GM18951 (cell line): ENCODE measurements around the gene LRRC17.

Experiments
- POLR2A ChIP-seq: IDR thresholded peaks from 4 replicates; pipeline ENCODE4 v1.6.1; 2011; ENCODE audit warnings: mild to moderate bottlenecking; ENCODE audit not compliant: insufficient read length, insufficient read depth; ENCODE audit errors: extremely low read depth
- in situ Hi-C: fragments of 300-500 bp; cut with MboI; formaldehyde crosslinking; loops from one replicate; pipeline ENCODE4 v1.12.0; 2022; ENCODE audit warnings: low sequenced_read_pairs, mixed read lengths, inconsistent platforms; ENCODE audit not compliant: unreplicated experiment

LRRC17 gene

DNA sequence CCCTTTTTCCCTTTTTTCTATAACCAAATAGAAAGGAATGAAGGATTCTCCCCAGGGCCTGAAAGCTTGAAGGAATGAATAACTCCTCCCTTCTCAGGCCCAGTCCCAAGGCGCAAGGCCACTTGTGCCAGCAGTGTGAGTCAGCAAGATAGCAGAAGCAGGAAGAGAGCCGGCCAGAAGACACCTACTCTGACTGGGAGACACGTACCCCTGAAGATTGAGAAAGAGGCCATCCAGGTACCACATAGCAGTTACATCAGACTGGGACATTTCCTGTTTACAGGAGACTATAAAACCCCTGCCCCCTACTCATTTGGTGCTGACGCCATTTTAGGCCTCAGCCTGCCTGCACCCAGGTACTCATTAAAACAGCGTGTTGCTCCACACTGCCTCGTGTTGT lies 65.5 kb downstream of the LRRC17 start:
- no peak for TF ChIP-seq POLR2A
- in situ Hi-C loops, result no loop called here

DNA sequence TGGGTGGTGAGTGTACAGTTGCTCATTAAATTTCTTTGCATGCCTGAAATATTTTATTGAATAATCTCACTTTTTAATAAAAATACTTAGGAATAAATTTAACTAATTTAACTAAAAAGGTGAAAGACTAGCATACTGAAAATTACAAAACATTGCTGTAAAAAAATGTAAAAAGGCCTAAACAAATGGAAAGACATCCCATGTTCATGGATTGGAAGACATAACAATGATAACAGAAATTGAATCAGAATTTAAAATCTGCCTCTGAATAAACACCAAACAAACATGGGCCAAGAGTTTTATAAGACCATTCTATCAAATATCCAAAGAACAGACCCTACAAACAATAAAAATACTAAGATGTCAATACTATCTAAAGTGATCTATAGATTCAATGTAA lies 66.9 kb downstream of the LRRC17 start:
- no peak for TF ChIP-seq POLR2A
- in situ Hi-C loops, result no loop called here

DNA sequence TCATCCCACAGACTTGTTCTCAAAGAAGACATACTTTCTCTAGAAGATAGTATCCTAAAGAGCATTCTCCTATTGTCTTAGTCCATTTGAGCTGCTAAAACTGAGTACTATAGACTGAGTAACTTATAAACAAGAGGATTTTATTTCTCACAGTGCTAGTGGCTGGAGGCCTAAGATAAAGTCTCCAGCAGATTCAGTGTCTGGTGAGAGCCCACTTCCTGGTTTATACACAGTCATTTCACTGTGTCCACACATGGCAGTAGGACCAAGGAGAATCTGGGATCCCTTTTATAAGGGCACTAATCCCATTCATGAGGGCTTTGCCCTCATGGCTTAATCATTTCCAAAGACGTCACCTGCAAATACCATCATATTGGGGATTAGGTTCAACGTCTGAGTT lies 68.7 kb downstream of the LRRC17 start:
- in situ Hi-C loops, result no loop called here
- TF ChIP-seq POLR2A, result no peak

DNA sequence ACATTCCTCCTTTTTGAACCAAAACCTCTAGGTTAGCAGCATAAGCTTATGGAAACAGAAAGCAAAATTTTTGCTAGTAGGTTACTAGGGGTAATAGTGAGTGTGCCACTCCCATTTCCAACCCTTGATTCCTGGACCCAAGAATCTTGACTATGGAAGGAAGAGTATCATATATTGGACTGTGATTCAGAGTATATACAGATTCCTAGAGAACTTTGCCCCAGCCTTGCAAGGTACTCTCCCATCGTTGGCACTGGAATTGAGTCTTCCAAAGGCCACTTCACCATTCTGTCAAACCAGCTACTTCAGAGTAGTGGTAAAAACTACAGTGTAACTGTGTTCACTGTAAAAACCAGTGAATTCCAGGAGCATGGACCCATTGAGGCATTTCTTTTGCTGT lies 69.4 kb downstream of the LRRC17 start:
- in situ Hi-C loops, result no loop called here
- no peak for TF ChIP-seq POLR2A

DNA sequence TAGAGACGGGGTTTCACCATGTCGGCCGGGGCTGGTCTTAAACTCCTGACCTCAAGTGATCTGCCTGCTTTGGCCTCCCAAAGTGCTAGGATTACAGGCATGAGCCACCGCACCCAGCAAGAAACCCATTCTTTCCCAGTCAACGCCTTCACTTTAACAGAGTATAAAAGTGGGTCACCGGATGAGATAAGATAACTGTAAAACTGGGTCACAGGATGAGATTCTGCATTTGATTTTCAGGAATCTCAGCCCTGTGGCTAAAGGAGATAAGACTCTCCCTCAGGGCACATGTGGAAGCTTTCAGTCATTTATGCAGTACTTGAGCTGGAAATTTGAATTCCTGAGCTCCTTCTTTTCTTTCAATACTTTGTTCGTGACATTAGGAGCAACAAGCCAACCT lies 70.8 kb downstream of the LRRC17 start:
- in situ Hi-C loops, result no loop called here
- no peak for TF ChIP-seq POLR2A

DNA sequence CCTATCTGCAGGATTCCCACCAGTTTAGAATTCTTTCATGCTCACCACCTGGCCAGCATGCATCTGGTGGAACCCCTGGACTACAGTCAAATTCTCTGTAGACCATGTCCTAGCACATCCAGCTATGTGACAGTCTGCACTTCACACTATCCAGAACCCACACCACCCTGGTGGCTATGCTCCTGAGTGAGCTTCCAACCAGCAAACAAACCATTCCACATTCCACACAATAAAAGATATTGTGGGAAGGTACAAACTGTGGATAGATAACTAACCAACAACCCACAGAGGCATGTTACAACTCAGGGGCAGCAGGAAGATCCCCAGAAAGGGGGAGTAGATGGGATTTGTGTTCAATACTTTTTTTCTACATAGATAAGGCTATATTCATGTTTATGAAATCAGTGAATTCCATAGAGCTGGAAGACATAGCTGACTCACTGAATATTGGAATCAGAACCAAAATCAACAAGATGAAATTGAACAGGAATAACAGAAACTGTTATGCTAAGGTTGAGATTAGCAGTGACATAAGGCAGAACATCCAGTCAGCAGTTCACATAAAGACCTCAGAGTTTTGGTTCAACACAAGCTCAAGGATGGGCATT lies 72.5 kb downstream of the LRRC17 start:
- in situ Hi-C loops, result no loop called here

DNA sequence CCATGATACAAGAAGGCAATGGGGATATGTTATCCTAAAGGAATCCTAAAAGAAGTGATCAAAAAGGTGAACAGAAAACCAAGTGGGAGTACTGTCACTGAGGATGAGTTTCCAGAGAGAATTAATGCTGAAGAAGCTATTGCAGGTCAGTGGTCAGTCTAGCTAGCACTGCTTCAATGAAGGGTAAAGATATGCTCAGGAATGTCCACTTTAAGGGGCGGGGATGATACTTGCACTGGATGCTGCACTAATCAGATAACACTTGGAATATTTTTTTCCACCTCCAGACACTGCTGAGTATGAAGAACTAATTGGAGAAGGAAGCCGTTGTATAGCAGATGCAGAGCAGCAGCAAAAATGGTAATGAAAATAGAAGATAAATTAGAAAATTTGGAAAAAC lies 75.3 kb downstream of the LRRC17 start:
- in situ Hi-C loops, result no loop called here

More for the DNA sequence above, 72.5 kb downstream of the LRRC17 start:
- TF ChIP-seq POLR2A, result no peak

DNA sequence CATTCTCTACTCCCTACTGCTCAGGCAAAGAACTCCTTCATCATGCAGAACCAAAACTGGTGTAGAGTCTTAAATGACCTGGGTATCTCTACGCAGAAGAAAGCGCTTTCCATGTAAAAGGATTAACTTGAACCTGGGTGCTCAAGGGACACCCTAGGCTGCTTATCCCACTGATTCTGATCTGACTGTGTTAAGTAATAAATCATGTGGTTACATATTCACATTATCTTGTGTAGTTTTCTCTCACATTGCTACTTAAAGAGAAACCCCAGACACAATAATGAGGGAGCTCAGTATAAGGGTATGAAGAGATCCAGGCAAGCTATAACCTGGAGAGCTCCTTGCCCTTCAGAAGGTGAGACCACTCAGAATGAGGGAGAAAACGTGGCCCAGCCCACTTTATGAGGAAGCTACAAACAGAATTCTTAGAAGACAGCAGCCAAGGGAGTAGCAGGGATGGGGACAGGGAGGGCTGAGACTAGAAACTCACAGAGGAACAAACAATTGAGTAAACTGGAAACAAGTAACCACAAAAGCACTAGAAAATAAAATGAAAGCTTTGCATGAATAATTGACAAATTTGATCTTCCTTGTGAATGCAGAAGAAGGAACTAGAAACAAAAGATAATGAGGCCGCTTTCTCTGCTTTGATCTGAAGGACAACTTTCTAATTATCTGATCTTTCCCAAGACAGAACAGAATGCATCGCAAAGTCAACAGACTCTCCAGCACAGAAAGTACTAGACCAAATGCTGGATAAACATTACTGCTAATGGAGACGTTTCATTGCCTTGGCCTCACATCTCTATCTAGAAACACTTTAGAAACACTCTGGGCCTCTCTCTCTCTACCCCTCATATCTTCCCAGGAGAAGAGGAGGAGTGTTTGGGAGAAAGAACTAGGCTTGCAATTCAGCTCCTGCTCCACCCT lies 76.1 kb downstream of the LRRC17 start:
- no peak for TF ChIP-seq POLR2A
- in situ Hi-C loops, result no loop called here

More for the DNA sequence above, 75.3 kb downstream of the LRRC17 start:
- TF ChIP-seq POLR2A, result no peak

DNA sequence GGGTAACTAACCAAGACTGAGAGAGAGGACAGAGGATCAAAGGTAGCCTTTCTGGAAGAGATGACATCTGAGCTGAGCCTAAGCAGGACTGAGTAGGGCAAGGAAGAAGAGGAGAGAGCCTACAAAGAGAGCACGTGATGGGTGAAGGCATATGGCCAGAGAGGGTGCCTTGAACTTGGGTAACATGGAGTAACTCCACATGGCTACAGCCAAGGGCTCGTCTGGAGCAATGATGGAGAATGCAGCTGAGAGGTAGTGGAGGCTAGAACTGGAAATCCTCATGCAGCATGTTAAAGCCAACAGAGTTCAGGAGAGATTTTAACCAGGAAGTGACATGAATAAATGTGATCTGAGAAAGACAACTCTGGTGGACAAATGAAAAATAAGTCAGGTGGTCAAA lies 77.8 kb downstream of the LRRC17 start:
- no peak for TF ChIP-seq POLR2A
- in situ Hi-C loops, result no loop called here

DNA sequence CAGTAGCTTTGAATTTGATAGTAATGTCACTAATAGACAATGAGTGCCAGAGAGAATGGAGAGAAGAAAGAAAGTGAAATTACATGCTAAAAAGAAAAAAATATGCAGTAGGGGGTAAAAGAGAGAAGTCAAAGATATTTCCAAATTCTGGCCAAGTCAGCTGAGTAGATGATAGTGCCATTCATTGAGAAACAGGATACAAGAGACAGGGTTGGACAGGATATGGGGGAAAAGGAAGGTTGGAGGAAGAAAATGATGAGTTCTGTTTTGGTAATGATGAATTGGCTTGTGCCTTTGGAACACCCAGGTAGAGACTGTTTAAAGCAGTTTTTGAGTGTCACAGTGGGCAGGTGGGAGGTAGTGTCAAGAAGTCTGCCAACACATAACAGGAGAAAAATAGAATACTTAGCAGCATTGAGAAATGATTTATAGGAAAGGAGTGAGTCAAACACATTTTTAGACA lies 78.3 kb downstream of the LRRC17 start:
- in situ Hi-C loops, result no loop called here
- TF ChIP-seq POLR2A, result no peak

DNA sequence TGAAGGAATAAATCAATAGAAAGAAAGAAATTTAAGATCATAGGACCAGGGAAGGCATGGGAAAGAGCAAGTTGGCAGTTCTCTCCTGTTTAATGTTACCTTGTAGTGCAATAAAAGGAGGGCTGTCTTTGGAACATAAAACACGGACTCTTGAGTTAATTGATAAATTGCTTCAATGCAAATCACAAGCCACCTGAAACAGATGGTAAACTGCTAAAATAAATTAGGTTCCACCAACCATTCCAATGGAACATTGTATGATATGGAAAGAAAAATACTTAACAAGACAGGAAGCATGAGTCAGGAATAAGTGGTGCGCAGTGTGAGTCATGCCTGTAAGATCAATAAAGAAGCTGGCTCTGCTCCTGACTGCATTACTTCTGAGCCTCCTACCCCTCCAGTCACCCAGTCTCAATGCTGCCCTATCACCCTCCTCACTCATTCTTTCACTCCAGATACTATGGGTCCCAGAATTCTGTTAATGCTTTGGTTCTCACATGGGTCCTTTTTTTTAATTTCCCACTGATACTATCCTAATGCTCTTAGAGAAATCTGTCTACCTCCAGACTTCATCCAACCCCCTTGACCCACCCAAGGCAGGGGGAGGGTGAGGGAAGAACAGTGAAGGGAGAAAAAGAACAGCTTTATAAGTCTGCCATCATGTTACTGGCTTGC lies 78.9 kb downstream of the LRRC17 start:
- in situ Hi-C loops, result no loop called here
- no peak for TF ChIP-seq POLR2A

DNA sequence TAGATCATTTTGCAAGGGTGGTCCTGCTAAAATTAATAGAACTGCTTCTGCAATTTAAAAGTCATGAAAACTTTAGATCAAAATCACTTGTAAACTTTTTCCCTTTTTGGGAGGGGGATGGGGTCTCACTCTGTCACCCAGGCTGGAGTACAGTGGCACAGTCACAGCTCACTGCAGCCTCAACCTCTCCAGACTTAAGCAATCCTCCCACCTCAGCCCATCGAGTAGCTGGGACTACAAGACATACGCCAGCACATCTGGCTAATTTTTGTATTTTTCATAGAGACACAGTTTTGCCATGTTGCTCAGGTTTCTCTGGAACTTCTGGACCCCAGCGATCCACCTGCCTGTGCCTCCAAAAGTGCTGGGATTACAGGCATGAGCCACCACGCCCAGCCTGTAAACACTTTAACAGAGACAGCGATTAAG lies 79.7 kb downstream of the LRRC17 start:
- in situ Hi-C loops, result no loop called here
- TF ChIP-seq POLR2A, result no peak

DNA sequence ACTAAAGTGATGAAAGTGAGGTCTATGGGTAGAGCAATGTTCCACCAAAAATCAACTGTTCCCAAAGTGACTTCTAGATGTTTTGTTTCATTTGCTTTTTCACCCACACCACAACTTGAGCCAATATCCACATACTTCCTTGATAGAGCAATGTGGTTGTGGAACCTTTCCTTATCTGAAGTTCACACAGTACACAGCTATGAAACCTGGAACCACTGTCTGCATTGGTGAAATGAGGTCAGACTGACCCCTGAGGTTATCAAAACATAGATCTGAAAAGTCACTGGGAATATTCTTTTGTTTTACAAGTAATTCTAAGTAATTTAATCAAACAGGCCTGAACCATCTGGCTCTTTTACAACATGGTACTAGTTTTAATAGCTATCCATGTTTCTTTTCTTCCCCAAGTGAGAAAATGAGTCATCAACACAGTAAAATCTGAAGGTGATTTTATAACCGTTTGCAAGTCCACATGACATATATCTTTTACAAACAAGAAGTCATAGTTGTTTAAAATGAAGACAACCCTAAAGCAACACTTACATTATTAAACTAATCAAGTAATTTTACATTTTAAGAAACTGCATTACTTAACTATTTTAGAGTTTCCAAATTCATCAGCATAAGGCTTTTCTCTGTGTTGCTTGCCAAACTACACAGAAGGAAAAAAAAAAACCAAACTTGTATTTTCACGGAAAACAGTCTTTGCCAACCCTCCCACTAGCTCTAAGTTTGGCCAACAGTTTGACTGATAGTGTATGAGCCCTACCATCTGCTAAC lies 80.3 kb downstream of the LRRC17 start:
- in situ Hi-C loops, result no loop called here
- no peak for TF ChIP-seq POLR2A
